Tibial nerve (tissue), 4 donors: ENCODE data around the gene NME3.

Source experiments
- EP300 ChIP-seq, 2 donors: sonication (generic); formaldehyde crosslinking; IDR thresholded peaks; one replicate each; pipeline ENCODE4 v1.6.1; 2017; ENCODE audit warnings: antibody characterized with exemption in 2 of 2, mild to moderate bottlenecking in 1 of 2
- POLR2A ChIP-seq, 2 donors: fragments of 450-650 bp; IDR thresholded peaks; one replicate each; pipeline ENCODE4 v1.6.1; 2017; ENCODE audit warnings: antibody characterized with exemption in 2 of 2, mild to moderate bottlenecking in 2 of 2, moderate library complexity in 2 of 2
- TF ChIP-seq, protein P1 (sequence below), 5 experiments: fragments of 200-600 bp in 3 of 5; fragments of 450-650 bp in 2 of 5; sonication (generic) in 3 of 5; IDR thresholded peaks; one replicate each; pipeline ENCODE4 v1.5.1; 2016 to 2019; ENCODE audit warnings: antibody characterized with exemption in 5 of 5, mild to moderate bottlenecking in 3 of 5, moderate library complexity in 2 of 5

DNA sequence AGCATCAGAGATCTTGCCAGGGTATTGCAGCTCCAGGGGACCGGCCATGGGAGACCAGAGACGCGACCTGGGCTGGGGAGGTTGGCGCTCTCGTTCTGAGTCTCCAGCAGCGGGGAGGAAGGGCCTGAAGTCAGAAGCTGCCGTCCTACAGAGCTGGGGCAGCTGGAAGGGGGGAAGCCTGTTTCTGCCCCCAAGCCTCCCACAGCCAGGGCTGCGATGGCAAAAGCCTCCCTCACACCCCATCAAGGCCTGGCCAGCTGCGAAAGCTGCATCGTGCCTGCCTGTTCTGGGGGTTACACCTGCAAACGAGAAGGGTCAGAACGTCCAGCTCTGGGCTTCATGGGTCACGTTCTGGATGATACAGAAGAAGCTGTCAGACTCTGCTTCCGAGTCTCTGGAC is 39.3 kb downstream of the NME3 start:
- TF ChIP-seq, protein P1, sequence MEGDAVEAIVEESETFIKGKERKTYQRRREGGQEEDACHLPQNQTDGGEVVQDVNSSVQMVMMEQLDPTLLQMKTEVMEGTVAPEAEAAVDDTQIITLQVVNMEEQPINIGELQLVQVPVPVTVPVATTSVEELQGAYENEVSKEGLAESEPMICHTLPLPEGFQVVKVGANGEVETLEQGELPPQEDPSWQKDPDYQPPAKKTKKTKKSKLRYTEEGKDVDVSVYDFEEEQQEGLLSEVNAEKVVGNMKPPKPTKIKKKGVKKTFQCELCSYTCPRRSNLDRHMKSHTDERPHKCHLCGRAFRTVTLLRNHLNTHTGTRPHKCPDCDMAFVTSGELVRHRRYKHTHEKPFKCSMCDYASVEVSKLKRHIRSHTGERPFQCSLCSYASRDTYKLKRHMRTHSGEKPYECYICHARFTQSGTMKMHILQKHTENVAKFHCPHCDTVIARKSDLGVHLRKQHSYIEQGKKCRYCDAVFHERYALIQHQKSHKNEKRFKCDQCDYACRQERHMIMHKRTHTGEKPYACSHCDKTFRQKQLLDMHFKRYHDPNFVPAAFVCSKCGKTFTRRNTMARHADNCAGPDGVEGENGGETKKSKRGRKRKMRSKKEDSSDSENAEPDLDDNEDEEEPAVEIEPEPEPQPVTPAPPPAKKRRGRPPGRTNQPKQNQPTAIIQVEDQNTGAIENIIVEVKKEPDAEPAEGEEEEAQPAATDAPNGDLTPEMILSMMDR (IDR thresholded peaks at IDR 0.05) = no peak
- TF ChIP-seq EP300 (IDR thresholded peaks at IDR 0.05) (no peak), POLR2A (IDR thresholded peaks at IDR 0.05) (no peak)
